Activated CD4-positive, alpha-beta memory T cell treated with anti-CD3 and anti-CD28 coated beads, Interleukin-2, amount 10 ng/mL, durations not matched to agents 7 days and 5 days (primary cell): ENCODE results near the gene SPOPL. TPM values are rescaled to one million over a fixed set of nuclear protein-coding genes. Genes with fewer than 3 reads are reported as not detected.
"Not testable (repeated sequence)": the region's sequence is repeated elsewhere in the genome, so short reads cannot be mapped to it uniquely, and the experiment has no call there.

Experiments
- CTCF ChIA-PET: fragments of 350-600 bp; sonication (Branson Sonifier 250); formaldehyde crosslinking; loops from one replicate; lab custom pipeline; 2021; ENCODE audit warnings: antibody characterized with exemption, inconsistent platforms; lab: Charles Lee
- POLR2A ChIA-PET: fragments of 350-600 bp; sonication (Branson Sonifier 250); formaldehyde crosslinking; loops from one replicate; lab custom pipeline; 2021; ENCODE audit warnings: antibody characterized with exemption; lab: Charles Lee
- DNase-seq: peaks from one replicate; pipeline ENCODE4 v3.0.0-alpha.2; 2020
- H3K27ac Mint-ChIP-seq: one replicate; pipeline ENCODE4 v1.8.0; 2021; ENCODE audit warnings: mild to moderate bottlenecking, mixed read lengths
- H3K27me3 Mint-ChIP-seq: one replicate; pipeline ENCODE4 v1.8.0; 2021; ENCODE audit warnings: mixed read lengths
- H3K36me3 Mint-ChIP-seq: one replicate; pipeline ENCODE4 v1.8.0; 2021; ENCODE audit warnings: low read depth, mixed read lengths
- H3K4me1 Mint-ChIP-seq: one replicate; pipeline ENCODE4 v1.8.0; 2021; ENCODE audit warnings: mixed read lengths
- H3K4me3 Mint-ChIP-seq: one replicate; pipeline ENCODE4 v1.8.0; 2021; ENCODE audit warnings: mild to moderate bottlenecking, mixed read lengths
- H3K9me3 Mint-ChIP-seq: one replicate; pipeline ENCODE4 v1.8.0; 2021; ENCODE audit warnings: mixed read lengths
- total RNA-seq, 2 experiments: library from RNA; stranded (reverse); gene quantifications; one replicate each; pipeline ENCODE4 v1.2.3, GENCODE V29; 2021

Gene SPOPL
- 10 to 100 TPM; 16.0 to 16.1 TPM for total RNA-seq

DNA sequence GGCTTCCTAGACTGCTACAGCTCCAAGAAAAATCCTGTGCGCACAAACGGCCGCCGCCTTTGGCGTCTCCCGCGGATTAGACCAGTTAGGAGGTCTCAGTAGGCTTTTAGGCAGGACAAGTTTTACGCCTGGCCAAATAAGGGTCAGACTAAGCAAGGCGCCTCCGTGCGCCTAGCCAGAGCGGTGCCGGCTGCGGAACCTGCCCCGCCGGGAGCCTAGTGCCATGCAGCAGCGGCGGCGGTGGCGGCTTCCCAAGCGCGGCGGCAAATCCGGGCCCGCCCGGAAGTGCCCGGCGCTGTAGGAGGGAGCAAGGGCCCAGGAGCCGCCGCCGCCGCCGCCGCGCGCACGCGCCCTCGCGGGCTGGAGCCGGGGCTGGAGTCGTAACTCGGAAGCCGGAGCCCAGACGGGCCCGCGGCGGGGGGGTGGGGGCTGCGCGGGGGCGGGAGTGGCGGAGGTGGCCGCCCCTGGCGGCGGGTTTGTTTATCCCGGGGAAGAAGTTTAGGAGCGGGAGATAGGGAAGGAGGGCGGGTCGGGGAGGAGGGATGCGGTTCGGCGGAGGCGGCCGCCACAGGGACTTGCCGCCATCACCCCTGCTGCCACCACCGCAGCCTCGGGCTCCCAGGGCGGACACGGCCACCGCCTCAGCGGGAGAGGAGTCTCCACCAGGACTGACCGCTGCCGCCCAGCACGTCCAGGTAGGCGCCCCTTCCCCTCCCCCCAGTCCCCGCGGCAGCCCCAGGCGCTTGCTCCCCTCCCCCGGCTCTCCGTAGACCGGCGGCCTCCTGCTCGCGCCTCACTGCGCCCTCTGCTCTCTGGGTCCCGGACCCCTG is at the start of gene SPOPL:
SPOPL (plus strand) TSS at position 346 of the 830 bp plus-strand sequence. CDS start 48,447 bp downstream, outside the sequence.
- peaks cover 17% of the 10 kb centered on the region for H3K36me3 Mint-ChIP-seq
- H3K4me3 Mint-ChIP-seq, result peak within 1 kb of the TSS; percentile 84
- H3K4me1 Mint-ChIP-seq, result peaks cover 26% of the 10 kb centered on the region
- ChIA-PET POLR2A (no interaction called here), CTCF (no interaction called here)
- H3K9me3 Mint-ChIP-seq, result no peaks in the 10 kb centered on the region
- H3K27ac Mint-ChIP-seq, result peak within 1 kb of the TSS; percentile 77
- peak; percentile 86 for DNase-seq
- H3K27me3 Mint-ChIP-seq, result no peaks in the 10 kb centered on the region

DNA sequence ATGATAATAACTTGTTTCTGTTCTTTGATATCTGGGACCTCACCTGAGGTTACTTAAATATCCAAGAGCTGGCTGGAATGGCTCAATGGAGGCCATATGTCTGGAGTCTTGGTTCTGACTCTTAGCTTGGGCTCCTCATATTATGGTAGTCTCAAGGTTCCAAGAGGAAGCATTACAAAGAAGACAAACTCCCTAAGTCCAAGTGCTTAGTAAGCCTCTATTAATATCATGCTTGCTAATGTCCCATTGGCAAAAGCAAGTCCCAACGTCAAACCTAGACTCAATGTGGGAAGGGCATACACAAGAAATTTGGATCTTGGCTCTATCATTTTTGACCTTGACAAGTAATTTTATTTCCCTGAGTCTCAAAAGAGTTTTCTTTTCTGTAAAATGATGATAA is 49.2 kb upstream of the SPOPL start:
- no peaks in the 10 kb centered on the region for H3K4me1 Mint-ChIP-seq
- no peak for DNase-seq
- ChIA-PET POLR2A (no interaction called here), CTCF (no interaction called here)
- peaks cover under 1% of the 10 kb centered on the region for H3K9me3 Mint-ChIP-seq
- no peak overlapping the region for H3K27ac Mint-ChIP-seq
- H3K4me3 Mint-ChIP-seq, result no peak overlapping the region
- H3K27me3 Mint-ChIP-seq, result peaks cover 2% of the 10 kb centered on the region
- no peaks in the 10 kb centered on the region for H3K36me3 Mint-ChIP-seq

DNA sequence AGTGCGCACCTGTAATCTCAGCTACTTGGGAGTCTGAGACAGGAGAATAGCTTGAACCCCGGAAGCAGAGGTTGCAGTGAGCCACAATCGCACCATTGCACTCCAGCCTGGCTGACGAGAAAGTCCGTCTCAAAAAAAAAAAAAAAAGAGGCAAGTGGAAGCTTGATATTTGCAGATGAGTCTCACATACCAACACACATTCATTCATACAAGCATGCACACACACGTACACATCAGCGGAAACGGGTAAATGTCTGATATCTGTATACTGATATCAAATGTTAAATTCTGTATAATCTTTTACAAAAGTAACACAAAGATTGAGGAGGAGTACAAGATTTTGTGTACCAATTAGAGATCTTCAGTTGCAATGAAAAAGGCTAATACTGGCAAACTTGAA is 47.8 kb upstream of the SPOPL start:
- DNase-seq, result no peak
- Mint-ChIP-seq H3K27me3 (no peaks in the 10 kb centered on the region), H3K9me3 (peaks cover 5% of the 10 kb centered on the region), H3K36me3 (no peaks in the 10 kb centered on the region), H3K4me3 (no peak overlapping the region), H3K4me1 (no peaks in the 10 kb centered on the region), H3K27ac (no peak overlapping the region)
- ChIA-PET POLR2A (no interaction called here), CTCF (no interaction called here)

DNA sequence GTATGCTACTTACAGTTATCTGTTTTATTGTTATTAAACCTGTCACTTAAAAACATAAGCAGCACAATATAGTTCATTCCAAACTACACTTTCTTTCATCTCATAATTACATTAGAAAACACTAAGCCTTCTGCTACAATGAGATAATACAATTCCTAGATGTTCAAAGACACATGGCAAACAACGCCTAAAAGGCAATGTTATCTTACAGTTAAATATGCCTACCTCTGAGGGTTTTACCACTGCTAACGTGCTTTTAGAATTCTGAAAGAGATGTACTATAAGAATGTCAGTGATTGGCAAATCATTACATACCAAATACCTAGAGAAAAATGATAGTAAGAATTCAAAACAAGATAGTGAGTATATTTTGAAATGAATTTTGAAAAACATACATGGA is 46.8 kb upstream of the SPOPL start:
- H3K36me3 Mint-ChIP-seq, result no peaks in the 10 kb centered on the region
- H3K4me1 Mint-ChIP-seq, result no peaks in the 10 kb centered on the region
- no peaks in the 10 kb centered on the region for H3K27me3 Mint-ChIP-seq
- CTCF ChIA-PET, result no interaction called here
- POLR2A ChIA-PET, result no interaction called here
- no peak for DNase-seq
- peaks cover 7% of the 10 kb centered on the region for H3K9me3 Mint-ChIP-seq
- no peak overlapping the region for H3K27ac Mint-ChIP-seq
- H3K4me3 Mint-ChIP-seq, result no peak overlapping the region

DNA sequence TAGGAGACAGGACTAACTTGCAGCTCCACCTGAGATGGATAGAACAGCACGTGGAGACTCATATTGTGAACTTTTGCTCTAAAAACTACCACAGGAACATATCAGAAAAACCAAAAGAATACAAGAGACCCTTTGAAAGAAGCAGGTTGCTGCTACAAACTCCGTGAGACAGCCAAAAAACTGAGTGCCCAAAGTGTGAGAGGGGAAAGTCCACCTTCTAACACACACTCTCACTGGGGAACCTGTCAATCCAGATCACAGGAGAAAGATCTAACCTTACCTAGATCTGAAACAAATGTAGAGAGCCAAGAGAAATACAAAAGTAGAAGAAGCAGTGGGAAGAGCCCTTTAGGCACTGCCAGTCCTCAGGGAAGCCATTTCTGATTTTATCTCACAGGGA is 46.3 kb upstream of the SPOPL start:
- no peaks in the 10 kb centered on the region for H3K27me3 Mint-ChIP-seq
- H3K9me3 Mint-ChIP-seq, result peaks cover 7% of the 10 kb centered on the region
- DNase-seq, result no peak
- H3K36me3 Mint-ChIP-seq, result no peaks in the 10 kb centered on the region
- ChIA-PET CTCF (no interaction called here), POLR2A (no interaction called here)
- H3K27ac Mint-ChIP-seq, result no peak overlapping the region
- H3K4me3 Mint-ChIP-seq, result no peak overlapping the region
- no peaks in the 10 kb centered on the region for H3K4me1 Mint-ChIP-seq

DNA sequence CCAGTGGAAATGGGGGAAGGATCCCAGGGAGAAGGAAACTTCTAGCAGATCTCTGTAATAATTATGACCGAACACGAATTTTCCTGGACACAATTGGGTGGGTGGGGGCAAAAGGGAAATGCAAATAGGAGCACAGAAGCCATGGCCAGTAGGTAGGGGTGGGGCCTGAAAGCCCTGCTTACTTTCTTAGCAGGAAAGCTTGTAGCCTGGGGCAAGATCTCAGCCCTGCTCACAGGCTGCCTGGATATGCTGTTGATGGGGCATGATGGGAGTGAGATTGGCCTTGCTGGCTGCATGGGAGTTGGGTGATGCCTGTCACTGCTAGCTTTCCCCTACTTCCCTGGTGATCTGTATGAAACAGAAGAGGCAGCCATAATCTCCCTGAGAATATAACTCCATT is 45.9 kb upstream of the SPOPL start:
- POLR2A ChIA-PET, result no interaction called here
- CTCF ChIA-PET, result interaction anchor here (0.7 kb wide), 1 partner anchor 63 kb away, joined by 5 read pairs; no protein-coding TSS in a partner anchor
- no peaks in the 10 kb centered on the region for H3K4me1 Mint-ChIP-seq
- DNase-seq, result no peak
- H3K4me3 Mint-ChIP-seq, result no peak overlapping the region
- H3K9me3 Mint-ChIP-seq, result peaks cover 8% of the 10 kb centered on the region
- no peak overlapping the region for H3K27ac Mint-ChIP-seq
- no peaks in the 10 kb centered on the region for H3K27me3 Mint-ChIP-seq
- no peaks in the 10 kb centered on the region for H3K36me3 Mint-ChIP-seq

DNA sequence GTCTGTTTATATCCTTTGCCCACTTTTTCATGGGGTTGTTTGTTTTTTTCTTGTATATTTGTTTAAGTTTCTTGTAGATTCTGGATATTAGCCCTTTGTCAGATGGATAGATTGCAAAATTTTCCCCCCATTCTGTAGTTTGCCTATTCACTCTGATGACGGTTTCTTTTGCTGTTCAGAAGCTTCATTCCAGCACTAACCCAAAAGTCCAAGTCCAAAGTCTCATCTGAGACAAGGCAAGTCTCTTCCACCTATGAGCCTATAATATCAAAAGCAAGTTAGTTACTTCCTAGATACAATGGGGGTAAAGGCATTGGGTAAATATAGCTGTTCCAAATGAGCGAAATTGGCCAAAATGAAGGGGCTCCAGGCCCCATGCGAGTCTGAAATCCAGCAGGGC is 38.9 kb upstream of the SPOPL start:
- H3K4me1 Mint-ChIP-seq, H3K27ac Mint-ChIP-seq, H3K27me3 Mint-ChIP-seq, H3K9me3 Mint-ChIP-seq, DNase-seq, POLR2A ChIA-PET, CTCF ChIA-PET, H3K36me3 Mint-ChIP-seq, H3K4me3 Mint-ChIP-seq: not testable (repeated sequence)

DNA sequence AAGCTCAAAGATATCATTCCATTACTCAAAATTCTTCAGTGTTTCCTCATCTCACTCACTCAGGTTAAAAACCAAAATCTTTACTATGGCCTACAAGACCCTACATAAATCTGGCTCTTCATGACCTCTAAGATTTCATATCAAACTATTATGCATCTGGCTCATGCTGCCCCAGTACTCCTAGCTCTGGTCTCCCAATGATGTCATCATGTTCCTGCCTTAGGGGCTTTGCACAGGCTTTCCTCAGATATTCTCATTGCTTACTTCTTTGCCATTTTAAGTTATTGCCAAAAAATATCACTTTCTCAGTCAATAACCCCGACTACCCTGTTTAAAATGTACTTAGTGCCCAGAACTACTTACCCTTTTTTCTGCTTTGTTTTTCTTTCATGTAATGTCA is 33.0 kb upstream of the SPOPL start:
- Mint-ChIP-seq H3K4me1 (no peaks in the 10 kb centered on the region), H3K36me3 (no peaks in the 10 kb centered on the region), H3K4me3 (no peak overlapping the region), H3K27me3 (no peaks in the 10 kb centered on the region), H3K27ac (no peak overlapping the region), H3K9me3 (no peaks in the 10 kb centered on the region)
- DNase-seq, result no peak
- ChIA-PET POLR2A (no interaction called here), CTCF (no interaction called here)

DNA sequence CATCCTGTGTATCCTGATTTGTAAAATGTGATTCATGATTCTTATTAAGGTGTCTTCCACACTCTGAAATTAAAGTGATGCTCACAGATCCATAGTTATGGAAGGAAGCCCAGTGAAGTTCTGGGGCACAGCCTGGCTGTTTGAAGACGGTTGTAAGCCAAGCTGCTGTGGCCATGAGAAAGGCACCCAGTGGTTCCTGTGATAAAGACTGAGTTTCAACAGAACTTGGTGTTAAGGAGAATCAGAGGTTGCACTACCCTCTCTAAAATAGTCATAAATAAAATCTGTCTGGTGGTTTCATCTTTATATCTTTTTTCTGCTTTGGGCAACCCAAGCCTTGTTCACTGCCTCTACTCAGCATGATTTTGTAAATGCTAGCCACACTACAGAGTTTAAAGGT is 32.2 kb upstream of the SPOPL start:
- Mint-ChIP-seq H3K4me1 (no peaks in the 10 kb centered on the region), H3K27me3 (no peaks in the 10 kb centered on the region), H3K27ac (no peak overlapping the region), H3K9me3 (no peaks in the 10 kb centered on the region), H3K4me3 (no peak overlapping the region), H3K36me3 (no peaks in the 10 kb centered on the region)
- no peak for DNase-seq
- CTCF ChIA-PET, result no interaction called here
- POLR2A ChIA-PET, result no interaction called here

DNA sequence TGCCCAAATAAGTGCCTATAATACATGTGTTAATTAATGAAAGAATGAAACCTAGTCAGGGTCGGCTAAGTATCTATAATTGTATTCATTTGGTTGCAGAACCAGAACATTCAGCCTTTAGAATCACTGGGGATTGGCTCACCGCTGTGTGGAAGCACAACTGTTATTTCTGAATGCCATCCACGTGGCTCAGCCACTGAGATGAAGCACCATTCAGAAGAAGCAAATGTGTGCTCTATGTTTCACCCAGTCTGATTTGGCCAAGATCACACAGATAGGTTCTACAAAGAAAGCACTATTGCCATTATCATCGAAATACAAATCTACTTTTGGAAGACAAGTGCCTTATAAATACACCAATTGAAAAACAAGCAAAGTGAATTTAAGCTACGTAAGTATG is 30.6 kb upstream of the SPOPL start:
- Mint-ChIP-seq H3K27ac (no peak overlapping the region), H3K36me3 (no peaks in the 10 kb centered on the region), H3K4me3 (no peak overlapping the region), H3K9me3 (no peaks in the 10 kb centered on the region), H3K27me3 (no peaks in the 10 kb centered on the region), H3K4me1 (no peaks in the 10 kb centered on the region)
- DNase-seq, result no peak
- ChIA-PET CTCF (no interaction called here), POLR2A (no interaction called here)

DNA sequence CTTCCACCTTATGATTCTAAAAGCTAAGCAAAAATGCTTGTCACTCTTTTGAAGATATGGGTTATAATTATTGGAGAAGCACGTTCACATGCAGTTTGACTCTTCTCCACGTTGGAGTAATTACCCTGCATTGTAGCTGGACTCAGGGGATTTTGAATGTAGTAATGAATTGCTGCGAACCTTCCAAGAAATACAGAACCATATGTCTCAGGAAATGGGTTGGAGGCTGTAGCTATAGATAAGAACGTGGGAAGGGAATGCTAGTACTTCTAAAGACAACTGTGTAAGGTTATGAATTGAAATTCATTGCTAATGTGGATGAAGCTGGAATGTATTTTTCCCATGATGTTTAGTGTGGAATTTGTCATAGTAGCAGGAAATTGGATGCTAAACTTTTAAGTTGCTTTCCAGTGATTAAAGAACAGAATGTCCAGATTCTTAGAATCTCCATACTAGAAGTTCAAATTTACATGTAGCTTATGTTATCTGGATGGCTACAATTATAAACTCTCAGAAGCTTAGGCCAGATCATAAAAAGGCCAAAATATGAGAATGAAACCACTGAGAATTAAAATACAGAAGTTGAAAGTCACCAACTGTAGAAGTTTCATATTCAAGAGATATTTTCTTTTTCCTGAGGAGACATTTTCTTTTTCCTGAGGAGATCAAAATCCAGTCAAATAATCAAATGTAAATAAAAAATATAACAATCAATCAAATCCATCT is 27.3 kb upstream of the SPOPL start:
- H3K4me3 Mint-ChIP-seq, result no peak overlapping the region
- no peaks in the 10 kb centered on the region for H3K36me3 Mint-ChIP-seq
- H3K27ac Mint-ChIP-seq, result no peak overlapping the region
- H3K4me1 Mint-ChIP-seq, result no peaks in the 10 kb centered on the region
- no peaks in the 10 kb centered on the region for H3K27me3 Mint-ChIP-seq
- ChIA-PET POLR2A (interaction anchor here (0.7 kb wide), 1 partner anchor 55 kb away, joined by 3 read pairs; no protein-coding TSS in a partner anchor), CTCF (no interaction called here)
- H3K9me3 Mint-ChIP-seq, result no peaks in the 10 kb centered on the region
- DNase-seq, result no peak

DNA sequence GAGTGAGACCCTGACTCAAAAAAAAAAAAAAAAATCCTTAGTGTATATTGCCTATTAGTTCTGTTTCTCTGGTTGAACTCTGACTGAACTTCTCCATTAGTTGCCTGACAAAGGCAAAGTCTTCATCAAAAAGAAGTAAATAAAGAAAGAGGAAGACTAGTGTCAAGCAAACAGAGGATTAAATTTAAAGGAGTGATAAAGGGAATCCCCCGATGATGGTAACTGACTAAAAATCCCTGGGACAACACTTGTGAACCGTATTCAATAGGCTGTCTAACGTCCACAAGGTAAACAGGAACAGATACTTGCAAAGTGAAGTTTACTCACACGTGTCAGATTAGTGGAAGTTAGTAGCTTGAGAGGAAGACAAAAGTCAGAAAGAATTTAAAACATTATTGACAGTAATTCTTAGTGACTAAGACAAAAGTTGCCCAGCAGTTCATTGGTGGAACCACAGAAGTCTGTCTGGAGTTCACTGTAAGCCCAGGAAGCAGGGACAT is 26.2 kb upstream of the SPOPL start:
- no peak overlapping the region for H3K27ac Mint-ChIP-seq
- DNase-seq, result no peak
- ChIA-PET CTCF (no interaction called here), POLR2A (interaction anchor here (0.7 kb wide), 1 partner anchor 54 kb away, joined by 3 read pairs; no protein-coding TSS in a partner anchor)
- H3K27me3 Mint-ChIP-seq, result no peaks in the 10 kb centered on the region
- H3K36me3 Mint-ChIP-seq, result no peaks in the 10 kb centered on the region
- H3K4me3 Mint-ChIP-seq, result no peak overlapping the region
- H3K9me3 Mint-ChIP-seq, result no peaks in the 10 kb centered on the region
- no peaks in the 10 kb centered on the region for H3K4me1 Mint-ChIP-seq

DNA sequence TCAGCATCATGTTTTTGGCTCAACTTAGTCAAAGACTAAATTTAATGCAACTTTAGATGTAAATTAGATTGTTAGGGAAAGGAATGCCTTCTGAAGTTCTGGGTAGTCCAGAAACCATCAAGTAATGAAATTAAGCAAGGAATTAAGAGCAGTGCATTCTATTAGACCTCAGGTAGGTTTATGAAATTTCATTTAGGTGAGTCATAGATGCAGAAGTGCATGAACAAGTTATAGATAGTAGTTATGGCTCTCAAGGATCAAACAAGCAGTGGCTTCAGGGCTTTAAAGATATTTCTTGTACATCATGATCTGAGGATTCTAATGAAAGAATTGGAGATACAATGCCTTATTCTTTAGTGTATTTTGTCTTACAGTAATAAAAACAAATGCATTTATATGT is 25.4 kb upstream of the SPOPL start:
- POLR2A ChIA-PET, result no interaction called here
- CTCF ChIA-PET, result no interaction called here
- DNase-seq, result no peak
- no peaks in the 10 kb centered on the region for H3K27me3 Mint-ChIP-seq
- no peaks in the 10 kb centered on the region for H3K4me1 Mint-ChIP-seq
- H3K36me3 Mint-ChIP-seq, result no peaks in the 10 kb centered on the region
- no peak overlapping the region for H3K27ac Mint-ChIP-seq
- no peaks in the 10 kb centered on the region for H3K9me3 Mint-ChIP-seq
- H3K4me3 Mint-ChIP-seq, result no peak overlapping the region
